CD4-positive, alpha-beta T cell (primary cell): ENCODE data around the gene TMEM72. TPM values are rescaled to one million over a fixed set of nuclear protein-coding genes. Genes with fewer than 3 reads are reported as not detected.

Experiments used
- ATAC-seq: fragments of 200-7000 bp; cut with Tn5 transposase; one replicate; pipeline ENCODE4 v1.10.0; 2022; ENCODE audit warnings: mild to moderate bottlenecking; ENCODE audit not compliant: poor library complexity
- CTCF ChIA-PET: fragments of 350-600 bp; sonication (Branson Sonifier 250); formaldehyde crosslinking; loops from one replicate; lab custom pipeline; 2021; ENCODE audit warnings: antibody characterized with exemption, inconsistent platforms; lab: Charles Lee
- POLR2A ChIA-PET: fragments of 350-600 bp; sonication (Branson Sonifier 250); formaldehyde crosslinking; loops from one replicate; lab custom pipeline; 2021; ENCODE audit warnings: antibody characterized with exemption, inconsistent platforms; lab: Charles Lee
- DNase-seq, 14 experiments: peaks; one replicate each; pipeline ENCODE4 v3.0.0-alpha.2; 2013 to 2020; ENCODE audit warnings: mixed read lengths in 2 of 14
- H3K27ac ChIP-seq, 2 donors: one replicate each; pipeline versions ENCODE4 v1.5.1 to v1.7.0; 2013; ENCODE audit warnings: low read length in 2 of 2, low read depth in 1 of 2, mild to moderate bottlenecking in 1 of 2
- H3K27me3 ChIP-seq, 2 experiments: 1 replicate in 1 of 2; 2 replicates in 1 of 2; pipeline versions ENCODE4 v1.6.1 to v1.7.0; 2013; ENCODE audit warnings: low read length in 2 of 2, control low read depth in 1 of 2, mild to moderate bottlenecking in 1 of 2, moderate library complexity in 1 of 2; ENCODE audit not compliant: insufficient read depth in 2 of 2, control insufficient read depth in 1 of 2
- H3K36me3 ChIP-seq: one replicate; pipeline ENCODE4 v1.6.1; 2013; ENCODE audit warnings: low read length, control low read depth; ENCODE audit not compliant: insufficient read depth
- H3K4me1 ChIP-seq: one replicate; pipeline ENCODE4 v1.6.1; 2013; ENCODE audit warnings: low read length, control low read depth; ENCODE audit not compliant: insufficient read depth
- H3K4me3 ChIP-seq: one replicate; pipeline ENCODE4 v1.5.1; 2013; ENCODE audit warnings: mild to moderate bottlenecking, low read length, moderate library complexity
- H3K9me3 ChIP-seq, 2 experiments: 1 replicate in 1 of 2; 2 replicates in 1 of 2; pipeline versions ENCODE4 v1.6.1 to v1.7.0; 2013; ENCODE audit warnings: low read length in 2 of 2, mild to moderate bottlenecking in 2 of 2, control low read depth in 1 of 2, moderate library complexity in 1 of 2; ENCODE audit not compliant: control insufficient read depth in 1 of 2, insufficient read depth in 1 of 2
- H3K27ac Mint-ChIP-seq: one replicate; pipeline ENCODE4 v1.8.0; 2020; ENCODE audit warnings: mixed read lengths
- H3K27me3 Mint-ChIP-seq: one replicate; pipeline ENCODE4 v1.8.0; 2021; ENCODE audit warnings: mixed read lengths
- H3K36me3 Mint-ChIP-seq: one replicate; pipeline ENCODE4 v1.8.0; 2021; ENCODE audit warnings: low read depth, mixed read lengths
- H3K4me1 Mint-ChIP-seq: one replicate; pipeline ENCODE4 v1.8.0; 2021; ENCODE audit warnings: low read depth, mixed read lengths
- H3K4me3 Mint-ChIP-seq: one replicate; pipeline ENCODE4 v1.8.0; 2020; ENCODE audit warnings: mild to moderate bottlenecking, mixed read lengths
- H3K9me3 Mint-ChIP-seq: one replicate; pipeline ENCODE4 v1.8.0; 2020; ENCODE audit warnings: mixed read lengths
- intact Hi-C, 2 experiments: fragments of 100-400 bp; cut with DNase I in 1 of 2; cut with micrococcal nuclease in 1 of 2; formaldehyde crosslinking; loops; one replicate each; pipeline versions ENCODE4 v1.15.1 to v1.9.0; 2023 to 2025; cut with DNase I, micrococcal nuclease
- total RNA-seq, 174 experiments: library from RNA in 2 of 174; stranded (reverse) in 2 of 174; gene quantifications; one replicate each; pipeline ENCODE4 v1.2.3 and lab custom pipeline; 2021 to 2026
- TF ChIP-seq, protein P1 (sequence below): fragments of 200-600 bp; IDR thresholded peaks from one replicate; pipeline ENCODE4 v1.8.0; 2022; ENCODE audit warnings: antibody characterized with exemption, mild to moderate bottlenecking

TMEM72 gene
- total RNA-seq, 2 experiments from 2014 or later = not detected

DNA sequence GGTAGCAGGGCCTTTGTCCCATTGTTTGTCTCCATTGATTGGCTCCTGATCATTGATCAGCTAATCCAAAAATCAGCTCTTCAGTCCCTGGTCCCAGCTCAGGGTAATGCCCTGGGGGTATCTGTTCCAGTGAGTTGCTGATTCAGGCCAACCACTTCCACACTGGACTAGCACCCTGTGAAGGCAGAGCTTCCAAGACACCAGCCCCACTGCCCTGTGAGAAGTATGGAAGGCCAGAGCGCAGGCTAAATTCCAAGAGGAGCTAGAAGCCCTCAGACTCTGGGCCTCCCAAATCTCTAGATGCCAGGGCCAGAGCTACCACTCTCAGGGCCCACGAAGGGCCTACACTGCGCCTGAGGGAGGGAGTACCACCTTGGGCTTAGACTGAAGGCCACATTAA, 10.4 kb downstream of the TMEM72 start:
- H3K9me3 Mint-ChIP-seq = no peaks in the 10 kb centered on the region
- ATAC-seq = no peak
- Histone ChIP-seq H3K36me3 (no peaks in the 10 kb centered on the region), H3K4me1 (no peaks in the 10 kb centered on the region), H3K27me3 (no peaks in the 10 kb centered on the region), H3K4me3 (no peak overlapping the region), H3K27ac (no peak overlapping the region), H3K9me3 (no peaks in the 10 kb centered on the region)
- H3K36me3 Mint-ChIP-seq = no peaks in the 10 kb centered on the region
- no peaks in the 10 kb centered on the region for H3K27me3 Mint-ChIP-seq
- POLR2A ChIA-PET = no interaction called here
- H3K4me1 Mint-ChIP-seq = no peaks in the 10 kb centered on the region
- TF ChIP-seq, protein P1, sequence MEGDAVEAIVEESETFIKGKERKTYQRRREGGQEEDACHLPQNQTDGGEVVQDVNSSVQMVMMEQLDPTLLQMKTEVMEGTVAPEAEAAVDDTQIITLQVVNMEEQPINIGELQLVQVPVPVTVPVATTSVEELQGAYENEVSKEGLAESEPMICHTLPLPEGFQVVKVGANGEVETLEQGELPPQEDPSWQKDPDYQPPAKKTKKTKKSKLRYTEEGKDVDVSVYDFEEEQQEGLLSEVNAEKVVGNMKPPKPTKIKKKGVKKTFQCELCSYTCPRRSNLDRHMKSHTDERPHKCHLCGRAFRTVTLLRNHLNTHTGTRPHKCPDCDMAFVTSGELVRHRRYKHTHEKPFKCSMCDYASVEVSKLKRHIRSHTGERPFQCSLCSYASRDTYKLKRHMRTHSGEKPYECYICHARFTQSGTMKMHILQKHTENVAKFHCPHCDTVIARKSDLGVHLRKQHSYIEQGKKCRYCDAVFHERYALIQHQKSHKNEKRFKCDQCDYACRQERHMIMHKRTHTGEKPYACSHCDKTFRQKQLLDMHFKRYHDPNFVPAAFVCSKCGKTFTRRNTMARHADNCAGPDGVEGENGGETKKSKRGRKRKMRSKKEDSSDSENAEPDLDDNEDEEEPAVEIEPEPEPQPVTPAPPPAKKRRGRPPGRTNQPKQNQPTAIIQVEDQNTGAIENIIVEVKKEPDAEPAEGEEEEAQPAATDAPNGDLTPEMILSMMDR = no peak
- no peak overlapping the region for H3K27ac Mint-ChIP-seq
- intact Hi-C loops = no loop called here
- no peak overlapping the region for H3K4me3 Mint-ChIP-seq
- no peak for DNase-seq
- CTCF ChIA-PET = no interaction called here

DNA sequence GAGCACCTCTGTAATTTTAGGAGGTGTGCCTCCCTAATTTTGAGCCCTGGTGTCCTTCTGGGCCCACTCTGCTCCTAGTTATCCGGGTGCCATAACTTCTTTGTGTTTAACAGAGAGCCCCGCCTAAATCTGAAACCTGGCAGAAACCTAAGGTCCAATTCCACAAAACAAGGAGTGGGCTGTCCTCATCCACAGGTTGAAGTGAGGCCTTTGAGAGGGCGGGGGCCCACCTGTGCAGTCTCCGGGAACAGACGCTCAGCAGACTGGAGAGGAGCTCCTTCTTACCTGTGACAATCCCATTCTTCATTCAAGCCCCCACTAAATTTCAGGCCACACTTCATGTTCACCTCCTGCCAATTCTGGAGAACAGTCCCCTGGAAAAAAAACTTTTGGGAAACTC, 10.9 kb downstream of the TMEM72 start:
- intact Hi-C loops = no loop called here
- Mint-ChIP-seq H3K27ac (no peak overlapping the region), H3K27me3 (no peaks in the 10 kb centered on the region), H3K36me3 (no peaks in the 10 kb centered on the region), H3K4me3 (no peak overlapping the region), H3K4me1 (no peaks in the 10 kb centered on the region), H3K9me3 (no peaks in the 10 kb centered on the region)
- CTCF ChIA-PET = no interaction called here
- Histone ChIP-seq H3K9me3 (no peaks in the 10 kb centered on the region), H3K27me3 (no peaks in the 10 kb centered on the region), H3K4me1 (no peaks in the 10 kb centered on the region), H3K4me3 (no peak overlapping the region), H3K27ac (no peak overlapping the region), H3K36me3 (no peaks in the 10 kb centered on the region)
- DNase-seq (no peak), ATAC-seq (no peak)
- TF ChIP-seq, protein P1 = no peak
- POLR2A ChIA-PET = no interaction called here

DNA sequence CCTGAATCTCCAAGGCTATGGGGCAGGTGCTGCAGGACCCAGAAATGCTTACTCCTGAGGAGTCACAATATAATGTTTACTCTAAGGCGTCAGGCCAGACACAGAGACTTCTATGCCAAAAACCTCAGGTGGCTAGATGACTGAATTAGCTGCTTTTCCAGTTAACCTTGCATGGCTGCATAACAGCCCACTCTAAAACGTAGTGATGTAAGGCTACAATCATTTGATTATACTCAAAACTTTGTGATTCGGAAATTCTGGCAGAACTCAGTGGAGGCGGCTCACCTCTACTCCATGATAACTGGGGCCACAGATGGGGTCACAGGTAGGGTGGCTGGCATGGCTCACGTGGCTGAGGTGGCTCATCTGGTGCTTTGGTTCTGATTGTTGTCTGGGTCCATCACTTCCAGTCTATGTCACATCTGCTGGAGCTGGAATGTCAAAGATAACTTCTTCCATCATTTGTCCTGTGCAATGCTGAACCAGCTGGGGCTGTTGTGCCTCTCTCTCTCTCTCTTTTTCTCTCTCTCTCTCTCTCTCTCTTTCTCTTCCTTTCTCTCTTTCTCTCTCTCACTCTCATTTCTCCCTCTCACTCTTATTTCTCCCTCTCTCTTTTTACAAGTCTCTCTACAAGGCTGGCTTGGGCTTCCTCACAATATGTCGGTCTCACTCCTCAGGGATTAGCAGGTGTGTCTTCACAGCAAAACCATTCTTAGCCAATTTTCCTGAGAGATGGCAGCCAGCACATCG, 11.8 kb downstream of the TMEM72 start:
- H3K9me3 Mint-ChIP-seq = no peaks in the 10 kb centered on the region
- H3K4me3 Mint-ChIP-seq = no peak overlapping the region
- H3K27me3 Mint-ChIP-seq = no peaks in the 10 kb centered on the region
- H3K36me3 ChIP-seq = no peaks in the 10 kb centered on the region
- no peaks in the 10 kb centered on the region for H3K4me1 Mint-ChIP-seq
- CTCF ChIA-PET = no interaction called here
- no peak overlapping the region for H3K27ac Mint-ChIP-seq
- TF ChIP-seq, protein P1 = no peak
- H3K4me3 ChIP-seq = no peak overlapping the region
- ATAC-seq (no peak), DNase-seq (no peak)
- no peaks in the 10 kb centered on the region for H3K36me3 Mint-ChIP-seq
- H3K4me1 ChIP-seq = no peaks in the 10 kb centered on the region
- POLR2A ChIA-PET = no interaction called here
- H3K27ac ChIP-seq = no peak overlapping the region
- H3K9me3 ChIP-seq = no peaks in the 10 kb centered on the region
- H3K27me3 ChIP-seq = no peaks in the 10 kb centered on the region
- intact Hi-C loops = no loop called here
